ENCODE measurements around the gene GAB4.

DNA sequence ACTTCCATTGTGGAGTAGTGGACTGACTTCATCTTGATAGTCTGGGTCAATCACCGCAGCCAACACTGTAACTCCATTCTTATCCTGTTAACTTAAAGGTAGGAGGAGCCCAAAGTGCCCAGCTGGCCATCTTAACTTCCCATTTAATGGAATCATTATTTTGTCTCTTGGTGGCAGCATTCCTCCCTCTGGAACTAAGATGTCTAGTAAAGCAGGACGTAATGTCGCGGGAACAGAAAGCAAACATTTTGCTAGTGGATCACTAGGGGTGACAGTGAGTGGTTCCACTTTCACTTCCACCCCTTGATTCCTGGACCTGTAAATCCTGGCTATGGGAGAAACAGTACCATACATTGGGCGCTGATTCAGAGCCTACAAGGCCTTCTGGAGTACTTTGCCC, 71.4 kb downstream of the GAB4 start:
- TF ChIP-seq POLR2A (IDR thresholded peaks at IDR 0.05; ENCODE audit: low read depth, low read length) (no peak), POLR2AphosphoS5 (IDR thresholded peaks at IDR 0.05; ENCODE audit: low read depth, low read length) (no peak), TAF1 (IDR thresholded peaks at IDR 0.05; ENCODE audit: borderline replicate concordance, low read depth, low read length) (no peak)

Measured in GM12892 (cell line).